ENCODE data around the gene NBPF3.

GRCh38 chr1:21469581-21469980 lies 29.6 kb downstream of the NBPF3 start:
- TF ChIP-seq POLR2A (IDR thresholded peaks at IDR 0.05) (no peak), CTCF (IDR thresholded peaks at IDR 0.05) (no peak)
